Measurements from ENCODE around the gene SH3RF2.

The SH3RF2 gene

GRCh38 chr5:145946112-145946861 lies 9.9 kb downstream of the SH3RF2 start:
- Histone ChIP-seq H3K36me3 (ENCODE audit: control insufficient read depth in 2 of 2, insufficient read depth in 1 of 2, low read length in 2 of 2) (no peaks in the 10 kb centered on the region), H3K27ac (ENCODE audit: extremely low read depth, low read depth, low read length) (peak overlapping the region; percentile 57), H3K9me3 (ENCODE audit: control insufficient read depth, insufficient read depth, low read depth, low read length) (no peaks in the 10 kb centered on the region), H3K4me3 (ENCODE audit: low read depth, low read length) (no peak overlapping the region), H3K4me1 (ENCODE audit: control insufficient read depth, insufficient read depth, low read length) (peaks cover 24% of the 10 kb centered on the region)
- ChIA-PET POLR2A (interaction anchor here (0.6 to 1.8 kb wide), 4 partner anchors 10 to 1553 kb away, joined by 3 to 16 read pairs (median 8); partner anchors contain the start of genes PRELID2 and SH3RF2), CTCF (interaction anchor here (0.8 to 2.8 kb wide), 2 partner anchors 34 to 37 kb away, joined by 3 to 13 read pairs; no protein-coding TSS in a partner anchor)
- TF ChIP-seq, protein P1, sequence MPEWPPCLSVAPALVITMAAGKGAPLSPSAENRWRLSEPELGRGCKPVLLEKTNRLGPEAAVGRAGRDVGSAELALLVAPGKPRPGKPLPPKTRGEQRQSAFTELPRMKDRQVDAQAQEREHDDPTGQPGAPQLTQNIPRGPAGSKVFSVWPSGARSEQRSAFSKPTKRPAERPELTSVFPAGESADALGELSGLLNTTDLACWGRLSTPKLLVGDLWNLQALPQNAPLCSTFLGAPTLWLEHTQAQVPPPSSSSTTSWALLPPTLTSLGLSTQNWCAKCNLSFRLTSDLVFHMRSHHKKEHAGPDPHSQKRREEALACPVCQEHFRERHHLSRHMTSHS (tag by site-specific recombination; IDR thresholded peaks at IDR 0.05) = no peak
- TF ChIP-seq ZNF341 (tag by site-specific recombination; IDR thresholded peaks at IDR 0.05; ENCODE audit: low read depth) (no peak), ZNF776 (tag by site-specific recombination; IDR thresholded peaks at IDR 0.05; ENCODE audit: borderline replicate concordance) (no peak), ZNF624 (tag by site-specific recombination; IDR thresholded peaks at IDR 0.05) (no peak), GFI1B (tag by site-specific recombination; IDR thresholded peaks at IDR 0.05) (no peak), ZNF792 (tag by site-specific recombination; IDR thresholded peaks at IDR 0.05) (no peak), ZNF747 (tag by site-specific recombination; IDR thresholded peaks at IDR 0.05) (no peak), ZSCAN5A (tag by site-specific recombination; IDR thresholded peaks at IDR 0.05) (no peak), ZNF658 (tag by site-specific recombination; IDR thresholded peaks at IDR 0.05) (no peak), ZNF843 (tag by site-specific recombination; IDR thresholded peaks at IDR 0.05) (peak; percentile 90), ZNF121 (tag by site-specific recombination; IDR thresholded peaks at IDR 0.05) (no peak), MEIS1 (CRISPR knock-in tag; IDR thresholded peaks at IDR 0.05; ENCODE audit: borderline replicate concordance) (peak; percentile 78), SP2 (tag by site-specific recombination; IDR thresholded peaks at IDR 0.05) (no peak), ZNF175 (tag by site-specific recombination; IDR thresholded peaks at IDR 0.05) (no peak), ZNF37A (tag by site-specific recombination; IDR thresholded peaks at IDR 0.05) (no peak), ZNF2 (tag by site-specific recombination; IDR thresholded peaks at IDR 0.05) (peak; percentile 63), ZNF202 (tag by site-specific recombination; IDR thresholded peaks at IDR 0.05; ENCODE audit: borderline replicate concordance) (no peak), ZNF10 (tag by site-specific recombination; IDR thresholded peaks at IDR 0.05) (no peak), ZNF223 (tag by site-specific recombination; IDR thresholded peaks at IDR 0.05) (no peak), ZFP69B (tag by site-specific recombination; IDR thresholded peaks at IDR 0.05) (peak; percentile 66; the same call in 1 of the 2 replicates), ZNF501 (tag by site-specific recombination; IDR thresholded peaks at IDR 0.05) (no peak), ZNF777 (tag by site-specific recombination; IDR thresholded peaks at IDR 0.05; ENCODE audit: borderline replicate concordance) (no peak), ZNF768 (tag by site-specific recombination; IDR thresholded peaks at IDR 0.05) (no peak), ZNF707 (tag by site-specific recombination; IDR thresholded peaks at IDR 0.05) (no peak), HOXC10 (CRISPR knock-in tag; IDR thresholded peaks at IDR 0.05) (no peak), ZBTB10 (tag by site-specific recombination; IDR thresholded peaks at IDR 0.05) (no peak), ZNF701 (tag by site-specific recombination; IDR thresholded peaks at IDR 0.05) (no peak), SALL2 (tag by site-specific recombination; IDR thresholded peaks at IDR 0.05; ENCODE audit: borderline replicate concordance) (no peak), ZNF398 (tag by site-specific recombination; IDR thresholded peaks at IDR 0.05) (peak; percentile 52)
- TF ChIP-seq, protein P2, sequence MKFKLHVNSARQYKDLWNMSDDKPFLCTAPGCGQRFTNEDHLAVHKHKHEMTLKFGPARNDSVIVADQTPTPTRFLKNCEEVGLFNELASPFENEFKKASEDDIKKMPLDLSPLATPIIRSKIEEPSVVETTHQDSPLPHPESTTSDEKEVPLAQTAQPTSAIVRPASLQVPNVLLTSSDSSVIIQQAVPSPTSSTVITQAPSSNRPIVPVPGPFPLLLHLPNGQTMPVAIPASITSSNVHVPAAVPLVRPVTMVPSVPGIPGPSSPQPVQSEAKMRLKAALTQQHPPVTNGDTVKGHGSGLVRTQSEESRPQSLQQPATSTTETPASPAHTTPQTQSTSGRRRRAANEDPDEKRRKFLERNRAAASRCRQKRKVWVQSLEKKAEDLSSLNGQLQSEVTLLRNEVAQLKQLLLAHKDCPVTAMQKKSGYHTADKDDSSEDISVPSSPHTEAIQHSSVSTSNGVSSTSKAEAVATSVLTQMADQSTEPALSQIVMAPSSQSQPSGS (tag by site-specific recombination; IDR thresholded peaks at IDR 0.05; ENCODE audit: low read depth) = peak; percentile 74

Data from HEK293 (cell line).